Measurements from ENCODE around the gene PNO1. TPM values are rescaled to one million over a fixed set of nuclear protein-coding genes. Genes with fewer than 3 reads are reported as not detected.

PNO1 gene
- total RNA-seq, 1 experiment from 2014 or later = 46.0 TPM

- Histone ChIP-seq H3K36me3 (ENCODE audit: insufficient read depth, low read length, poor library complexity, severe bottlenecking) (no peaks in the 10 kb centered on the region), H3K27ac (ENCODE audit: low read depth, low read length, poor library complexity, severe bottlenecking) (no peak overlapping the region), H3K4me1 (ENCODE audit: insufficient read depth, low read length, poor library complexity, severe bottlenecking) (peaks cover 5% of the 10 kb centered on the region), H3K9me3 (ENCODE audit: low read depth, low read length, poor library complexity, severe bottlenecking) (no peaks in the 10 kb centered on the region), H3K27me3 (replicated peaks; ENCODE audit: insufficient read depth, low read depth, low read length, poor library complexity) (no peaks in the 10 kb centered on the region), H3K4me3 (ENCODE audit: low read depth, low read length, poor library complexity, severe bottlenecking) (no peak overlapping the region)
- TF ChIP-seq CTCF (conservative IDR thresholded peaks at IDR 0.05; ENCODE audit: low read depth, low read length) (no peak), EZH2 (IDR thresholded peaks at IDR 0.05; ENCODE audit: borderline replicate concordance, low read depth, low read length, poor library complexity, severe bottlenecking) (no peak)
- no TSS peak for BruUV-seq (replicated peaks)
- intact Hi-C loops (cut with micrococcal nuclease; ENCODE audit: unreplicated experiment) = no loop called here
- CTCF ChIA-PET = no interaction called here
- DNase-seq (ENCODE audit: low spot score) = no peak
- POLR2A ChIA-PET (ENCODE audit: low non-redundant PET) = no interaction called here
These were observed 49.1 kb downstream of the PNO1 start for GRCh38 chr2:68206793-68207192.

- Histone ChIP-seq H3K4me3 (ENCODE audit: low read depth, low read length, poor library complexity, severe bottlenecking) (no peak overlapping the region), H3K27ac (ENCODE audit: low read depth, low read length, poor library complexity, severe bottlenecking) (no peak overlapping the region), H3K4me1 (ENCODE audit: insufficient read depth, low read length, poor library complexity, severe bottlenecking) (peaks cover 24% of the 10 kb centered on the region), H3K27me3 (replicated peaks; ENCODE audit: insufficient read depth, low read depth, low read length, poor library complexity) (no peaks in the 10 kb centered on the region), H3K9me3 (ENCODE audit: low read depth, low read length, poor library complexity, severe bottlenecking) (no peaks in the 10 kb centered on the region), H3K36me3 (ENCODE audit: insufficient read depth, low read length, poor library complexity, severe bottlenecking) (peaks cover 6% of the 10 kb centered on the region)
- BruUV-seq (replicated peaks) = no TSS peak
- no peak for TF ChIP-seq EZH2 (IDR thresholded peaks at IDR 0.05; ENCODE audit: borderline replicate concordance, low read depth, low read length, poor library complexity, severe bottlenecking)
- no peak for TF ChIP-seq CTCF (conservative IDR thresholded peaks at IDR 0.05; ENCODE audit: low read depth, low read length)
- ChIA-PET POLR2A (ENCODE audit: low non-redundant PET) (no interaction called here), CTCF (no interaction called here)
- no peak for DNase-seq (ENCODE audit: low spot score)
- intact Hi-C loops (cut with micrococcal nuclease; ENCODE audit: unreplicated experiment) = no loop called here
These were observed 56.7 kb downstream of the PNO1 start for GRCh38 chr2:68214381-68214780.

GRCh38 chr2:68216454-68217310, 59.0 kb downstream of the PNO1 start:
- TF ChIP-seq CTCF (conservative IDR thresholded peaks at IDR 0.05; ENCODE audit: low read depth, low read length) = no peak
- TF ChIP-seq EZH2 (IDR thresholded peaks at IDR 0.05; ENCODE audit: borderline replicate concordance, low read depth, low read length, poor library complexity, severe bottlenecking) = no peak
- POLR2A ChIA-PET (ENCODE audit: low non-redundant PET) = no interaction called here
- H3K9me3 ChIP-seq (ENCODE audit: low read depth, low read length, poor library complexity, severe bottlenecking) = peaks cover 5% of the 10 kb centered on the region
- BruUV-seq (replicated peaks) = no TSS peak
- peaks cover 11% of the 10 kb centered on the region for H3K36me3 ChIP-seq (ENCODE audit: insufficient read depth, low read length, poor library complexity, severe bottlenecking)
- intact Hi-C loops (cut with micrococcal nuclease; ENCODE audit: unreplicated experiment) = no loop called here
- no peak overlapping the region for H3K4me3 ChIP-seq (ENCODE audit: low read depth, low read length, poor library complexity, severe bottlenecking)
- CTCF ChIA-PET = no interaction called here
- DNase-seq (ENCODE audit: low spot score) = no peak
- H3K27ac ChIP-seq (ENCODE audit: low read depth, low read length, poor library complexity, severe bottlenecking) = no peak overlapping the region
- peaks cover 24% of the 10 kb centered on the region for H3K4me1 ChIP-seq (ENCODE audit: insufficient read depth, low read length, poor library complexity, severe bottlenecking)
- H3K27me3 ChIP-seq (replicated peaks; ENCODE audit: insufficient read depth, low read depth, low read length, poor library complexity) = no peaks in the 10 kb centered on the region

All from A673 (cell line).